Kidney epithelial cell (primary cell): ENCODE results near the gene NPBWR2. TPM values are rescaled to one million over a fixed set of nuclear protein-coding genes. Genes with fewer than 3 reads are reported as not detected.
"Not testable (repeated sequence)": the region's sequence is repeated elsewhere in the genome, so short reads cannot be mapped to it uniquely, and the experiment has no call there.

Experiments used
- DNase-seq: peaks from one replicate; pipeline ENCODE4 v3.0.0-alpha.2; 2010; ENCODE audit warnings: low read depth
- H3K27me3 ChIP-seq: 2 replicates; pipeline ENCODE4 v1.6.0; 2011; ENCODE audit warnings: low read length; ENCODE audit not compliant: control insufficient read depth, insufficient read depth
- H3K36me3 ChIP-seq: 2 replicates; pipeline ENCODE4 v1.5.1; 2011; ENCODE audit warnings: low read length; ENCODE audit not compliant: control insufficient read depth, insufficient read depth
- H3K4me3 ChIP-seq: 2 replicates; pipeline ENCODE4 v1.5.1; 2011; ENCODE audit warnings: low read depth, mild to moderate bottlenecking, control low read depth, low read length
- total RNA-seq: library from RNA; depleted of rRNA; stranded (reverse); fragments of >200 nt; gene quantifications from 2 replicates; pipeline ENCODE4 v1.2.3, GENCODE V29; 2015
- TF ChIP-seq, protein P1 (sequence below): IDR thresholded peaks from 2 replicates; pipeline ENCODE4 v1.5.1; 2011; ENCODE audit warnings: mild to moderate bottlenecking, moderate library complexity, low read length, control low read depth, inconsistent platforms; ENCODE audit not compliant: insufficient read depth, poor library complexity, severe bottlenecking

Gene NPBWR2
- total RNA-seq, 1 donor from 2014 or later = not detected

DNA sequence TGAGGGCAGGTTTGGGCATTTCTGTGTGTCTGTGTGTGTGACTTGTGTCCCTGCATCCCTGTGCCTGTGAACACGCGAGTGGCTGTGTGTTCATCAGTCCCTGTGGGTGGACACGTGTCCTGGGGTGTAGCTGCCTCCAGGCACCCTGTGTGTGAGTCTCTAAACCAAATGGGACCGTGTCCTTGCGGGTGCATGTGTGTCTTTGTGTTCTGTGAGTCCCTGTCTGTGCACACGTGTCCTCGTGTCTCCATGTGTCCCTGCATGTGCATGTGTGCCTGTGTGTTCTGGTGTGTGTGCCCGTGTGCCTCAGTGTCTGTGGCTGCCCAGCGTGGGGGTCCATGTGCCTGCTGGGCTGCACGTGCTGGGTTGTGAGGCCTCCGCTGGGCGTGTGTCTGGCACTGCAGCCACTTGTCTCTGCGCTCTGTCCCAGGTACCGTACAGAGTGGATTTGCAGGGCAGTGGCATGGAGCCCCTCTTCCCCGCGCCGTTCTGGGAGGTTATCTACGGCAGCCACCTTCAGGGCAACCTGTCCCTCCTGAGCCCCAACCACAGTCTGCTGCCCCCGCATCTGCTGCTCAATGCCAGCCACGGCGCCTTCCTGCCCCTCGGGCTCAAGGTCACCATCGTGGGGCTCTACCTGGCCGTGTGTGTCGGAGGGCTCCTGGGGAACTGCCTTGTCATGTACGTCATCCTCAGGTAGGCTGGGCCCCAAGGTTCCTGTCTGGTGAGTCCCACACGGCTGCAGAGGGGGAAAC lies 14.9 kb downstream of the NPBWR2 start:
- Histone ChIP-seq H3K36me3 (no peaks in the 10 kb centered on the region), H3K4me3 (no peak overlapping the region), H3K27me3 (peaks cover 47% of the 10 kb centered on the region)
- TF ChIP-seq, protein P1, sequence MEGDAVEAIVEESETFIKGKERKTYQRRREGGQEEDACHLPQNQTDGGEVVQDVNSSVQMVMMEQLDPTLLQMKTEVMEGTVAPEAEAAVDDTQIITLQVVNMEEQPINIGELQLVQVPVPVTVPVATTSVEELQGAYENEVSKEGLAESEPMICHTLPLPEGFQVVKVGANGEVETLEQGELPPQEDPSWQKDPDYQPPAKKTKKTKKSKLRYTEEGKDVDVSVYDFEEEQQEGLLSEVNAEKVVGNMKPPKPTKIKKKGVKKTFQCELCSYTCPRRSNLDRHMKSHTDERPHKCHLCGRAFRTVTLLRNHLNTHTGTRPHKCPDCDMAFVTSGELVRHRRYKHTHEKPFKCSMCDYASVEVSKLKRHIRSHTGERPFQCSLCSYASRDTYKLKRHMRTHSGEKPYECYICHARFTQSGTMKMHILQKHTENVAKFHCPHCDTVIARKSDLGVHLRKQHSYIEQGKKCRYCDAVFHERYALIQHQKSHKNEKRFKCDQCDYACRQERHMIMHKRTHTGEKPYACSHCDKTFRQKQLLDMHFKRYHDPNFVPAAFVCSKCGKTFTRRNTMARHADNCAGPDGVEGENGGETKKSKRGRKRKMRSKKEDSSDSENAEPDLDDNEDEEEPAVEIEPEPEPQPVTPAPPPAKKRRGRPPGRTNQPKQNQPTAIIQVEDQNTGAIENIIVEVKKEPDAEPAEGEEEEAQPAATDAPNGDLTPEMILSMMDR = no peak
- no peak for DNase-seq

DNA sequence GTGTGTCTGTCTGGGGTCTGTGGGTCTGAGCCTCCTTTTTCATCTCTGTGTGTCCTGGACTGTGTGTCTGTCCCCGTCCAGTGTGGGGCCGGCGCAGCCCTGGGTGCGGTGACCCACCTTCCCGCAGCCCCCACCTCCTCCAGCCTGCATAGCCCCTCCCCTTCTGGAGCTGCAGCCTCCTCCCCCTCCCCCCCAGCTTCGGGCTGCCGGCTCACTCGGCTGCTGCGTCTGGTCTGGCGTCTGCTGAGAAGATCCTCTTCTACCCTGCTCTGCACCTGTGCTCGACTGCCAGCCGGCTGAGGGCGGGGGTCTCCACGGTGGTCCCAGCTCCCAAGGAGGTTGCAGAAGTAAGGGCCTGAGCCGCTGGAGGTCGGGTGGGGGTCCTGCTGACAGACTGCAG lies 15.6 kb downstream of the NPBWR2 start:
- Histone ChIP-seq H3K36me3 (no peaks in the 10 kb centered on the region), H3K27me3 (peaks cover 49% of the 10 kb centered on the region), H3K4me3 (no peak overlapping the region)
- TF ChIP-seq, protein P1 = no peak
- DNase-seq = no peak

DNA sequence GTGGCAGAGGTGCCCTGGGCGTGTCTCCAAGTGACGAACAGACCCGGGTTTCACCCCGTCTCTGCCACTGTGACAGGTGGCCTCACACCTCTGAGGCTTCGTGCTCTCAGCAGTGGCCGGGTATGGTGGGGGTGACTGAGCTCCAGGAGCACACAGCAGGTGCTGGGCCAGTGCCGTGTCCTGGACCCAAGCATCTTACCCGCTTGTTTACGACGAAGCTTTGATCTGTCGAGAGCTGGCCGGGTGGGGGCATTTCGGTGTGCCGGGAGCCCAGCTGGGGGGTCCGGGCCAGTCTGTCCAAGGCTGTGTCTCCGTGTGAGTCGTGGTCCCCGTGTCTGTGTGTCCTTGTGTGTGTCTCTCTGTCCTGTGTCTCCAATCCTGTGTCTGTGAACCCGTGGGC lies 16.0 kb downstream of the NPBWR2 start:
- DNase-seq = no peak
- Histone ChIP-seq H3K4me3 (no peak overlapping the region), H3K27me3 (peaks cover 50% of the 10 kb centered on the region), H3K36me3 (no peaks in the 10 kb centered on the region)
- TF ChIP-seq, protein P1 = no peak

DNA sequence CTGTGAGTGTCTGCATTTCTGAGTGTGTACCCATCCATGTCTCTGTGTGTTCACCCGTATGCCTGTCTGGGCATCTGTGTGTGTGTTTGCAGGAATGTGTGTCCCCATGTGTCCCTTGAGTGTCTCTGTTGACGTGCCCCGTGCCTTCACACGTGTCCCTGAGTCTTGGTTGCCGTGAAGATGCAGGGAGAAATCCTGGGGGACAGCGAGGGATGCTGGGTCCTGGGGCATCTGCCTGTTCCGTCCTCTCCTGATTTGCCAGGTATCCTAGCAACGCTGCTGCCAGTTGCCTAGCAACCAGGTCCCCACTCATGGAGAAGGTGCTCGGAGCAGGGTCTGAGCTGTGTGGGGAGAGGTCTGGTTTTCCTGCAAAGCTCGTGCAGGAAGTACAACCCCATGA lies 17.2 kb downstream of the NPBWR2 start:
- Histone ChIP-seq H3K4me3 (no peak overlapping the region), H3K36me3 (no peaks in the 10 kb centered on the region), H3K27me3 (peaks cover 58% of the 10 kb centered on the region)
- TF ChIP-seq, protein P1 = no peak
- no peak for DNase-seq

DNA sequence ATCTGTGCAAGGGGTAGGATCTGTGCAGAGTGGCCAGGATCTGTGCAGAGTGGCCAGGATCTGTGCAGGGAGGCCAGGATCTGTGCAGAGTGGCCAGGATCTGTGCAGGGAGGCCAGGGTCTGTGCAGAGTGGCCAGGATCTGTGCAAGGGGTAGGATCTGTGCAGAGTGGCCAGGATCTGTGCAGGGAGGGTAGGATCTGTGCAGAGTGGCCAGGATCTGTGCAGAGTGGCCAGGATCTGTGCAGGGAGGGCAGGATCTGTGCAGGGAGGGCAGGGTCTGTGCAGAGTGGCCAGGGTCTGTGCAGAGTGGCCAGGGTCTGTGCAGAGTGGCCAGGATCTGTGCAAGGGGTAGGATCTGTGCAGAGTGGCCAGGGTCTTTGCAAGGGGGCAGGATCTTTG lies 18.8 kb downstream of the NPBWR2 start:
- not testable (repeated sequence) for DNase-seq, H3K36me3 ChIP-seq, H3K4me3 ChIP-seq
- peaks cover 74% of the 10 kb centered on the region for H3K27me3 ChIP-seq

DNA sequence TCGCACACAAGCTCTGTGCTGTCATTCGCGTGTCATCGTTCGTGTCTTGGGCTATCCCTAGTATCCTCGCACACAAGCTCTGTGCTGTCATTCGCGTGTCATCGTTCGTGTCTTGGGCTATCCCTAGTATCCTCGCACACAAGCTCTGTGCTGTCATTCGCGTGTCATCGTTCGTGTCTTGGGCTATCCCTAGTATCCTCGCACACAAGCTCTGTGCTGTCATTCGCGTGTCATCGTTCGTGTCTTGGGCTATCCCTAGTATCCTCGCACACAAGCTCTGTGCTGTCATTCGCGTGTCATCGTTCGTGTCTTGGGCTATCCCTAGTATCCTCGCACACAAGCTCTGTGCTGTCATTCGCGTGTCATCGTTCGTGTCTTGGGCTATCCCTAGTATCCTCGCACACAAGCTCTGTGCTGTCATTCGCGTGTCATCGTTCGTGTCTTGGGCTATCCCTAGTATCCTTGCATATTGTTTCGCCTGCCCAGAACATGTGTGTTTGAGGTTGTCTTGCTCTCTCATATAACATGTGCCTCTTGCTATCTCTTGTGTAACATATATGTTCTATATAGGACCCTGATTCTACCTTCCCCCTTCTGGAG lies 20.0 kb downstream of the NPBWR2 start:
- H3K4me3 ChIP-seq, DNase-seq, H3K36me3 ChIP-seq: not testable (repeated sequence)
- peaks cover 76% of the 10 kb centered on the region for H3K27me3 ChIP-seq

DNA sequence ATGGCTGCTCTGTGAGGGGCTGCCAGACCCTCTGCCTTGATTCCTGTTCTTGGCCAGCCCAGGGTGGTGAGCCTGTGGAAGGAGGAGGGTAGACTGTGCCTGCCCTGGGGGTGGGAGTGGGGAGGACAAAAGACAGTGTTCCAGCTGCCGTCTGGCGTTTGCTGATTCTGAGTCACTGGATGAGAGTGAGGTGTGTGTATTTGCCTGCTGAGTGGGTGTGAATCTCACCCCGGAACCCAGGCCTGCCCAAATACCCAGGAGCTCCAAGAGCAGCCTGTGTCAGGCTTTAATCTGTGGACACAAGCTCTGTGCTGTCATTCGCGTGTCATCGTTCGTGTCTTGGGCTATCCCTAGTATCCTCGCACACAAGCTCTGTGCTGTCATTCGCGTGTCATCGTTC lies 20.6 kb downstream of the NPBWR2 start:
- Histone ChIP-seq H3K36me3 (no peaks in the 10 kb centered on the region), H3K27me3 (peaks cover 73% of the 10 kb centered on the region), H3K4me3 (no peak overlapping the region)
- TF ChIP-seq, protein P1 = no peak
- no peak for DNase-seq
